ENCODE data around the gene FAM193A. TPM values are rescaled to one million over a fixed set of nuclear protein-coding genes. Genes with fewer than 3 reads are reported as not detected.

FAM193A gene
- total and polyA plus RNA-seq, 11 donors = 9.7 to 21.0 (median 16.3) TPM

DNA sequence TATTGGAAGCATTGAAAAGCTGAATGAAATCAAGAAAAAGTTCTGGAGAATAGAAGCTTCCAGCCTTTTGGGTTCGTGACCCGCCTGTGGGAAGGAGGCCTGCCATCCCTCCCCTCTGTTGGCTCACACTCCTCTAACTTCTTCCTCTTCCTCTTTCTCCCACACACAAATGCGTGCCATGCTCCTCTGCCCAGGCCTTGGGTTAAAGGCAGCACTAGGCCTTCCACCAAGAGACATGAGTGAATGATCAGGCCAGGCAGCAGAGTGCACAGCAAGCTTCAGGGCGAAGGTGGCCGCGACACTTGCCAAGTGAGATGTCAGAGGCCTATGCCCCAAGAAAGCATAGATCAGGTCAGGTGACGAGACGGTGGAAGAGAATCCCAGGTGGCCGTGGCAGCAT, 38.4 kb downstream of the FAM193A start:
- H3K4me3 ChIP-seq = no peak overlapping the region
- WGBS, 4 donors = 83 to 93% (median 86%) methylated on average over 9 of the region's 9 CpGs
- no peaks in the 10 kb centered on the region for H3K27me3 ChIP-seq
- ATAC-seq = peak in 1 of 4 donors; percentile 38
- no peak for DNase-seq
- no peak overlapping the region for H3K27ac ChIP-seq
- TF ChIP-seq CTCF (IDR thresholded peaks at IDR 0.05) (no peak), POLR2A (IDR thresholded peaks at IDR 0.05) (no peak)
- H3K4me1 ChIP-seq = peaks cover 0 to 55% (median 21%) of the 10 kb centered on the region in 12 donors
- peaks cover 0 to 4% (median 0%) of the 10 kb centered on the region in 9 donors for H3K36me3 ChIP-seq
- intact Hi-C loops (cut with DNase I) = no loop called here
- H3K9me3 ChIP-seq = peaks cover 0 to 2% (median 0%) of the 10 kb centered on the region in 12 donors

DNA sequence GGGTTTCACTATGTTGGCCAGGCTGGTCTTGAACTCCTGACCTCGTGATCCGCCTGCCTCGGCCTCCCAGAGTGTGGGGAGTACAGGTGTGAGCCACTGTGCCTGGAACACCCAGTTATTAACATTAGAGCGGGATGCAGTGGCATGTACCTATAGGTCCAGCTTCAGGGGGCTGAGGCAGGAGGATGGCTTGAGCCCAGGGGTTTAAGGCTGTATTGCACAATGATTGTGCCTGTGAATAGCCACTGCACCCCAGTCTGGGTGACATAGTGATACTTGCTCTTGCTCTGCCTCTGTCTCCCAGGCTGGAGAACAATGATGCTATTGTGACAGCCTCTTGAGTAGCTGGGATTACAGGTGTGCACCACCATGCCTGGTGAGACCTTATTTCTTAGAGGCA, 39.8 kb downstream of the FAM193A start:
- intact Hi-C loops (cut with DNase I) = no loop called here
- Histone ChIP-seq H3K36me3 (peaks cover 0 to 4% (median 0%) of the 10 kb centered on the region in 9 donors), H3K4me3 (no peak overlapping the region), H3K9me3 (peaks cover 0 to 5% (median 0%) of the 10 kb centered on the region in 12 donors), H3K4me1 (peaks cover 0 to 41% (median 13%) of the 10 kb centered on the region in 12 donors), H3K27ac (no peak overlapping the region), H3K27me3 (no peaks in the 10 kb centered on the region)
- TF ChIP-seq POLR2A (IDR thresholded peaks at IDR 0.05) = no peak
- TF ChIP-seq CTCF (IDR thresholded peaks at IDR 0.05) = no peak
- DNase-seq (no peak), ATAC-seq (peak in 1 of 4 donors; percentile 15)
- WGBS, 4 donors = 96 to 100% (median 97%) methylated on average over 4 of the region's 4 CpGs

DNA sequence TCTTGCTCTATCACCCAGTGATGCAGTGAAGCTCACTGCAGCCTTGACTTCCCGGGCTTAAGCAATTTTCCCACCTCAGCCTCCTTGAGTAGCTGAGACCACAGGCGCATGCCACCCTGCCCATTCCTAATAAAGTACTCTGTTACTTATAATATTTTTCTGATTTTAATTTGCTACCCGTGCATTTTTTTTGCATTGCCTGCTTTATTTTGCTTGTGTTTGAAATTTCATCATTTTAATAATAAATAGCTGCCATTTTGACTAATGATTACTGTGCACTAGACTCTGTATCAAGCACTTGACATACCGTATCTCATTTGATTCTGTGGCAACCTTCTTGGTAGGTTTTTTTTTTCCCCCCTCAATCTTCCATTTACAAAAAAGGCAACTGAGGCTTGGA, 41.7 kb downstream of the FAM193A start:
- WGBS, 4 donors = 92 to 94% (median 94%) methylated on average over 4 of the region's 4 CpGs
- Histone ChIP-seq H3K36me3 (peaks cover 0 to 4% (median 0%) of the 10 kb centered on the region in 9 donors), H3K4me1 (peaks cover 0 to 37% (median 16%) of the 10 kb centered on the region in 12 donors), H3K4me3 (no peak overlapping the region), H3K9me3 (peaks cover 0 to 5% (median 0%) of the 10 kb centered on the region in 12 donors), H3K27ac (no peak overlapping the region), H3K27me3 (no peaks in the 10 kb centered on the region)
- TF ChIP-seq POLR2A (IDR thresholded peaks at IDR 0.05) (no peak), CTCF (IDR thresholded peaks at IDR 0.05) (no peak)
- DNase-seq (no peak), ATAC-seq (no peak)
- intact Hi-C loops (cut with DNase I) = no loop called here

DNA sequence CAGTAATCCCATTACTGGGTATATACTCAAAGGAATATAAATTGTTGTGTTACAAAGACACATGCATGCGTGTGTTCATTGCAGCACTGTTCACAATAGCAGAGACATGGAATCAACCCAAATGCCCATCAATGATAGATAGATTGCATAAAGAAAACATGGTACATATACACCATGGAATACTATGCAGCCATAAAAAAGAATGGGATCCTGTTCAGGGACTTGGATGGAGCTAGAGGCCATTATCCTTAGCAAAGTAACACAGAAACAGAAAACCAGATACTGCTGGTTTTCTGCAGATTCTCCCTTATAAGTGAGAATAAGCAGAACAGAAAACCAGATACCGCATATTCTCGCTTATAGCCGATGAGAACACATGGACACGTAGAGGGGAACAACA, 43.5 kb downstream of the FAM193A start:
- DNase-seq = no peak
- WGBS, 4 donors = 97 to 99% (median 97%) methylated on average over 5 of the region's 5 CpGs
- H3K9me3 ChIP-seq = peaks cover 0 to 5% (median 0%) of the 10 kb centered on the region in 12 donors
- H3K27me3 ChIP-seq = no peaks in the 10 kb centered on the region
- ATAC-seq = no peak
- H3K27ac ChIP-seq = no peak overlapping the region
- H3K4me3 ChIP-seq = no peak overlapping the region
- H3K36me3 ChIP-seq = peaks cover 0 to 4% (median 0%) of the 10 kb centered on the region in 9 donors
- peaks cover 0 to 29% (median 16%) of the 10 kb centered on the region in 12 donors for H3K4me1 ChIP-seq
- TF ChIP-seq CTCF (IDR thresholded peaks at IDR 0.05) = no peak
- intact Hi-C loops (cut with DNase I) = no loop called here
